Measurements from ENCODE around the gene GFRA1. TPM values are rescaled to one million over a fixed set of nuclear protein-coding genes. Genes with fewer than 3 reads are reported as not detected.

The GFRA1 gene
- total RNA-seq, 4 donors from 2014 or later = 6.2 to 44.5 (median 13.4) TPM

DNA sequence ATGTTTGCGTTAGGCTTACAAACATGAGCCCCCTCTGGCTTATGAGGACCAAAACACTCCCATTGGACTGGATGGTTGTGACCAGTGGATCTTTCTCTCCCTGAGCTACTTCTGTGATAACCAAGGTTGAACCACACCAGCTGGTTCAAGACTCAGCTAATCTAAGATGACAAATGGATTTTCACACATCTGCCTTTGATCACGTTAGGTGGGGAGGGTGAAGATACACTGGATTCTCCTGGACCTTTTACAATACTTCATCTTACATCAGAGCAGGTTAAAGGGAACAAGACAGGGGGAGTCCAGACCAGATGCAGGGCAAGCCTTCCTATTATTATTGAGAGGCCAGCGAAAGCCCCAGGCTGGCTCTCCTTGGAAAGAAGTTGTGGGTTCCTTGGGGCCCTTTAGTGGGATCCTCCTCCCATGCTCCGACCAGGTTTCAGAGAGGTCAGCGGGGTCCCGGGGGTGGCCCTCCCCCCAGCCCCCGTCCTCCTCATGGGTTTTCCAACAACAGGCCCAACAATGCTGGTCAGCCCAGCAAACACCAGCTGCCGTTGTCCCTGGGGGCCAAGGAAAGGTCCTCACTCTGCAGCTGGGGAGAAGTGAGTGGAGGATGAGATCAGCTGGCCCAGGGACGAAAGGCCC, 2.8 kb downstream of the GFRA1 start:
- TF ChIP-seq, protein P1, sequence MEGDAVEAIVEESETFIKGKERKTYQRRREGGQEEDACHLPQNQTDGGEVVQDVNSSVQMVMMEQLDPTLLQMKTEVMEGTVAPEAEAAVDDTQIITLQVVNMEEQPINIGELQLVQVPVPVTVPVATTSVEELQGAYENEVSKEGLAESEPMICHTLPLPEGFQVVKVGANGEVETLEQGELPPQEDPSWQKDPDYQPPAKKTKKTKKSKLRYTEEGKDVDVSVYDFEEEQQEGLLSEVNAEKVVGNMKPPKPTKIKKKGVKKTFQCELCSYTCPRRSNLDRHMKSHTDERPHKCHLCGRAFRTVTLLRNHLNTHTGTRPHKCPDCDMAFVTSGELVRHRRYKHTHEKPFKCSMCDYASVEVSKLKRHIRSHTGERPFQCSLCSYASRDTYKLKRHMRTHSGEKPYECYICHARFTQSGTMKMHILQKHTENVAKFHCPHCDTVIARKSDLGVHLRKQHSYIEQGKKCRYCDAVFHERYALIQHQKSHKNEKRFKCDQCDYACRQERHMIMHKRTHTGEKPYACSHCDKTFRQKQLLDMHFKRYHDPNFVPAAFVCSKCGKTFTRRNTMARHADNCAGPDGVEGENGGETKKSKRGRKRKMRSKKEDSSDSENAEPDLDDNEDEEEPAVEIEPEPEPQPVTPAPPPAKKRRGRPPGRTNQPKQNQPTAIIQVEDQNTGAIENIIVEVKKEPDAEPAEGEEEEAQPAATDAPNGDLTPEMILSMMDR (IDR thresholded peaks at IDR 0.05) = no peak
- TF ChIP-seq POLR2A (IDR thresholded peaks at IDR 0.05) = no peak
- WGBS, 2 donors = 54 to 64% methylated on average over 9 of the region's 9 CpGs
- intact Hi-C loops (cut with DNase I; ENCODE audit: low total_unique reads) = no loop called here
- DNase-seq (ENCODE audit: low spot score in 2 of 2) = no peak
- no peak overlapping the region for H3K4me3 ChIP-seq (ENCODE audit: low read depth, poor library complexity, severe bottlenecking)

DNA sequence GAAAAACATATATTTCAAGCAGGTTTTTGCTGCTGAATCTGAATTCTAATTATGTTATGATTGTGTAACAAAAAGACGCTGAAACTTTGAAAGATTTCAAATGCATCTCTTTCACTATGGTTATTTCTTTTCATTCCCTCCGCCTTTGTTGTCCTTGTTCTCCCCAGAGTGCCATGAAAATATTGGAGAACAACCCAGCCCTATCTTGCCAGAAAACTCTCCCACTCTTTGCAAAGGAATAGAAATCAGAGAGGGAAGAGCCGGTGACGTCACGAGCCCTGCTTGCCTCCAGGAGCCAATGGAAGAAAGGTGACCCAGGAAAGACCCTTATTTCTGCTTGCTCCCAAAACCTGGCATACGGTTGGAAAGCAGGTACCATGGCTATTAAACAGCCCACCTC, 3.4 kb downstream of the GFRA1 start:
- intact Hi-C loops (cut with DNase I; ENCODE audit: low total_unique reads) = no loop called here
- TF ChIP-seq POLR2A (IDR thresholded peaks at IDR 0.05) = no peak
- TF ChIP-seq, protein P1 (IDR thresholded peaks at IDR 0.05) = no peak
- H3K4me3 ChIP-seq (ENCODE audit: low read depth, poor library complexity, severe bottlenecking) = no peak overlapping the region
- DNase-seq (ENCODE audit: low spot score in 2 of 2) = no peak
- WGBS, 2 donors = 57% methylated on average over 6 of the region's 6 CpGs

GRCh38 chr10:116268976-116269375, 4.0 kb downstream of the GFRA1 start:
- WGBS, 2 donors = 32 to 34% methylated on average over 3 of the region's 3 CpGs
- no peak for DNase-seq (ENCODE audit: low spot score in 2 of 2)

DNA sequence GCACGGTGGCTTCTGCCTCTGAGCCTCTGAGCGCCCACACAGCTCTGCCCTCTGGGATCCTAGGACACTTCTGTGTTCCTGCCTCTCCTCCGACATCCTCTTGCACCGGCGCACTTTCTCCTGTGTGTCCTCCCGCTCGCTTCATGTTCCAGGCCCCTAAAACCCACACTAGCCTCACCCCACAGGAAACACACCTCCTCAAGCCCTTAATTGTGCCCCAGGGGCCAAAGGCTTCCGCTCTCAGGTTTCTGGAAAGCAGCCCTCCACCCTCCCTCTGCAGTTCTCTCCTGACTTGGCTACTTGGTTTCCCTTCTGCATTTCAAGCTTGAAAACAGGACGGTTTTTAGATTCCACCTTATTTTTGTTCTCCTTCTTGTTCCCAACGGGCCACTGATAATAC, 7.3 kb downstream of the GFRA1 start:
- intact Hi-C loops (cut with DNase I; ENCODE audit: low total_unique reads) = no loop called here
- TF ChIP-seq POLR2A (IDR thresholded peaks at IDR 0.05) = no peak
- TF ChIP-seq, protein P1 (IDR thresholded peaks at IDR 0.05) = no peak
- no peak for DNase-seq (ENCODE audit: low spot score in 2 of 2)
- no peak overlapping the region for H3K4me3 ChIP-seq (ENCODE audit: low read depth, poor library complexity, severe bottlenecking)
- 76 to 80% methylated on average over 10 of the region's 10 CpGs for WGBS, 2 donors

More at GRCh38 chr10:116268976-116269375, 4.0 kb downstream of the GFRA1 start:
- TF ChIP-seq, protein P1 (IDR thresholded peaks at IDR 0.05) = no peak
- TF ChIP-seq POLR2A (IDR thresholded peaks at IDR 0.05) = no peak
- intact Hi-C loops (cut with DNase I; ENCODE audit: low total_unique reads) = no loop called here
- H3K4me3 ChIP-seq (ENCODE audit: low read depth, poor library complexity, severe bottlenecking) = no peak overlapping the region

DNA sequence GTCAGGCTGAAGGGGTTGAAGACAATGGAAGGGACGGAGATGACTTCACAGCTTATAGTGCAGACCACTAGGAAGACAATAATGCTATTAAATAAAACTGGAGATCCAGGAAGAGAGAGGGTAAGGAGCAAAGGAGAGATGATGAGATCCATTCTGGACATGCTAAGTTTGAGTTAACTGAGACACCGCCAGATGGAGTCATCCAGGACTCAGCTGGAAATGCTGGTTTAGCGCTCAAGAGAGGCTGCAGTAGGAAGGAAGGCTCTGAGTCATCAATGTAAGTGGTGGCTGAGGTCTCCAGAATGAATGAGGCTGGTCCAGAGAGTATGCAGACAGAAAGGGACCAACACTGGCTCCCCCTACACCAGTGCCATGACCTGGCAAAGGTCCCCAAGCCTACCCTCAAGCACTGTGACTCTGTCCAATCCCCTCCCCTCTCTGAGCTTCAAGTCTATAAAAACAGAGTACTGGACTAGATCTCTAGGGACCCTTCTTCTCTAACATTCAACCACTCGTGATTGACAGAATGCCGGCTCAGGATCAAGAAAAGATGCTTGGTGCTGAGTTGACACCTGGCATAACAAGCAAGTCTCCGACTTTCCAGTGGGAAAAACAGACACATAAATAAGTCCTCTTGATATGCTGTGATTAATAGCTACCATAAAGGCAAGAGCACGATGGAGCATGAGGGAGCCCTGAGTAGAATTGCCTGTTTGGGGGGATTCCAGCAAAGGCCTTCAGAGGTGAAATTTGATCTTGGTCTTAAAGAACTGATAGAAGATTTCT, 8.9 kb downstream of the GFRA1 start:
- intact Hi-C loops (cut with DNase I; ENCODE audit: low total_unique reads) = no loop called here
- H3K4me3 ChIP-seq (ENCODE audit: low read depth, poor library complexity, severe bottlenecking) = no peak overlapping the region
- WGBS, 2 donors = 68% methylated on average over 7 of the region's 7 CpGs
- no peak for DNase-seq (ENCODE audit: low spot score in 2 of 2)
- TF ChIP-seq, protein P1 (IDR thresholded peaks at IDR 0.05) = no peak
- TF ChIP-seq POLR2A (IDR thresholded peaks at IDR 0.05) = no peak

All from lower leg skin (tissue), 4 donors.